OCI-LY7 (cell line): ENCODE measurements around the gene SHQ1. TPM values are rescaled to one million over a fixed set of nuclear protein-coding genes. Genes with fewer than 3 reads are reported as not detected.

Experiments used
- BruUV-seq: library from RNA; stranded (reverse); fragments of 400-500 nt; replicated peaks from 2 replicates; lab custom pipeline; 2021; lab: Mats Ljungman, UMichigan
- CTCF ChIA-PET: fragments of 300-600 bp; sonication (Branson Sonifier 250); formaldehyde crosslinking; loops from one replicate; lab custom pipeline; 2022; ENCODE audit warnings: antibody characterized with exemption; ENCODE audit not compliant: unreplicated experiment; lab: Charles Lee
- POLR2A ChIA-PET: fragments of 300-600 bp; sonication (Branson Sonifier 250); formaldehyde crosslinking; loops from one replicate; lab custom pipeline; 2022; ENCODE audit warnings: antibody characterized with exemption; lab: Charles Lee
- DNase-seq: peaks from one replicate; pipeline ENCODE4 v3.0.0-alpha.2; 2015; ENCODE audit warnings: low spot score
- H2AFZ ChIP-seq: fragments of 200-600 bp; sonication (generic), shearing (Covaris generic); 2 replicates; pipeline ENCODE4 v1.6.1; 2014; ENCODE audit warnings: mild to moderate bottlenecking, antibody characterized with exemption, low read length, moderate library complexity
- H3K27ac ChIP-seq: fragments of 200-600 bp; sonication (generic); 2 replicates; pipeline ENCODE4 v1.5.1; 2014; ENCODE audit warnings: mixed run types, low read depth, mild to moderate bottlenecking, moderate library complexity, low read length, inconsistent platforms; ENCODE audit not compliant: poor library complexity, severe bottlenecking
- H3K36me3 ChIP-seq: fragments of 200-600 bp; sonication (generic); 2 replicates; pipeline ENCODE4 v1.6.1; 2014; ENCODE audit warnings: mild to moderate bottlenecking, antibody characterized with exemption, low read length, moderate library complexity, mixed read lengths; ENCODE audit not compliant: insufficient read depth
- H3K4me1 ChIP-seq: fragments of 200-600 bp; sonication (generic); 2 replicates; pipeline ENCODE4 v1.5.1; 2014; ENCODE audit warnings: mild to moderate bottlenecking, low read length; ENCODE audit not compliant: insufficient read depth, poor library complexity, severe bottlenecking
- H3K4me2 ChIP-seq: fragments of 200-600 bp; sonication (generic); 2 replicates; pipeline ENCODE4 v1.6.1; 2014; ENCODE audit warnings: mild to moderate bottlenecking, low read length
- H3K4me3 ChIP-seq: fragments of 200-600 bp; sonication (generic); 2 replicates; pipeline ENCODE4 v1.5.1; 2014; ENCODE audit warnings: mild to moderate bottlenecking, low read depth, low read length; ENCODE audit not compliant: poor library complexity, severe bottlenecking
- H3K79me2 ChIP-seq: fragments of 200-600 bp; sonication (generic); 2 replicates; pipeline ENCODE4 v1.6.1; 2016; ENCODE audit warnings: low read depth, mild to moderate bottlenecking, low read length, moderate library complexity, mixed read lengths; ENCODE audit not compliant: insufficient read depth
- H3K9me2 ChIP-seq: fragments of 200-600 bp; sonication (generic); 2 replicates; pipeline ENCODE4 v1.6.1; 2016; ENCODE audit warnings: mild to moderate bottlenecking, low read length, mixed read lengths; ENCODE audit not compliant: insufficient read depth
- H3K9me3 ChIP-seq: fragments of 200-600 bp; sonication (generic); 2 replicates; pipeline ENCODE4 v1.6.1; 2014; ENCODE audit warnings: mild to moderate bottlenecking, mixed run types, low read length, mixed read lengths
- H4K20me1 ChIP-seq: fragments of 200-600 bp; sonication (generic); 2 replicates; pipeline ENCODE4 v1.6.1; 2014; ENCODE audit warnings: mild to moderate bottlenecking, antibody characterized with exemption, low read length, moderate library complexity, mixed read lengths; ENCODE audit not compliant: insufficient read depth
- EZH2phosphoT487 ChIP-seq: fragments of 200-600 bp; sonication (generic); IDR thresholded peaks from 2 replicates; pipeline ENCODE4 v1.6.1; 2018; ENCODE audit warnings: low read depth, borderline replicate concordance, mild to moderate bottlenecking, mixed run types, antibody characterized with exemption, low read length, moderate library complexity, mixed read lengths
- intact Hi-C: fragments of 100-400 bp; cut with micrococcal nuclease; formaldehyde crosslinking; loops from one replicate; pipeline ENCODE4 v1.10.0; 2022; ENCODE audit not compliant: unreplicated experiment
- total RNA-seq, 2 experiments: library from RNA; depleted of rRNA in 1 of 2; stranded (reverse); fragments of >200 nt in 1 of 2; shearing (Covaris generic) in 1 of 2; gene quantifications; 2 replicates each; pipeline ENCODE4 v1.2.3, GENCODE V29; 2014 to 2022
- TF ChIP-seq, protein P1 (sequence below): fragments of 200-600 bp; sonication (generic); conservative IDR thresholded peaks from 2 replicates; pipeline ENCODE4 v1.5.1; 2014; ENCODE audit warnings: mild to moderate bottlenecking, antibody characterized with exemption, low read length, moderate library complexity, mixed read lengths

Gene SHQ1
- total RNA-seq, 2 experiments from 2014 or later: 19.7 to 34.9 TPM

- Histone ChIP-seq H3K9me2 (no peaks in the 10 kb centered on the region), H3K79me2 (no peaks in the 10 kb centered on the region), H2AFZ (no peak overlapping the region), H3K4me3 (no peak overlapping the region), H3K4me1 (no peaks in the 10 kb centered on the region), H4K20me1 (no peaks in the 10 kb centered on the region), H3K9me3 (no peaks in the 10 kb centered on the region), H3K4me2 (no peak overlapping the region), H3K27ac (no peak overlapping the region), H3K36me3 (no peaks in the 10 kb centered on the region)
- TF ChIP-seq, protein P1, sequence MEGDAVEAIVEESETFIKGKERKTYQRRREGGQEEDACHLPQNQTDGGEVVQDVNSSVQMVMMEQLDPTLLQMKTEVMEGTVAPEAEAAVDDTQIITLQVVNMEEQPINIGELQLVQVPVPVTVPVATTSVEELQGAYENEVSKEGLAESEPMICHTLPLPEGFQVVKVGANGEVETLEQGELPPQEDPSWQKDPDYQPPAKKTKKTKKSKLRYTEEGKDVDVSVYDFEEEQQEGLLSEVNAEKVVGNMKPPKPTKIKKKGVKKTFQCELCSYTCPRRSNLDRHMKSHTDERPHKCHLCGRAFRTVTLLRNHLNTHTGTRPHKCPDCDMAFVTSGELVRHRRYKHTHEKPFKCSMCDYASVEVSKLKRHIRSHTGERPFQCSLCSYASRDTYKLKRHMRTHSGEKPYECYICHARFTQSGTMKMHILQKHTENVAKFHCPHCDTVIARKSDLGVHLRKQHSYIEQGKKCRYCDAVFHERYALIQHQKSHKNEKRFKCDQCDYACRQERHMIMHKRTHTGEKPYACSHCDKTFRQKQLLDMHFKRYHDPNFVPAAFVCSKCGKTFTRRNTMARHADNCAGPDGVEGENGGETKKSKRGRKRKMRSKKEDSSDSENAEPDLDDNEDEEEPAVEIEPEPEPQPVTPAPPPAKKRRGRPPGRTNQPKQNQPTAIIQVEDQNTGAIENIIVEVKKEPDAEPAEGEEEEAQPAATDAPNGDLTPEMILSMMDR: no peak
- no peak; the same call in 1 of the 2 replicates for TF ChIP-seq EZH2phosphoT487
- no TSS peak for BruUV-seq
- intact Hi-C loops: no loop called here
- CTCF ChIA-PET: no interaction called here
- no peak for DNase-seq
- POLR2A ChIA-PET: interaction anchor here (0.5 to 0.6 kb wide), 2 partner anchors 106 to 1099 kb away, joined by 3 read pairs; no protein-coding TSS in a partner anchor
These were observed 40.5 kb upstream of the SHQ1 start for GRCh38 chr3:72888546-72889309.

- BruUV-seq: no TSS peak
- Histone ChIP-seq H3K79me2 (no peaks in the 10 kb centered on the region), H4K20me1 (no peaks in the 10 kb centered on the region), H2AFZ (no peak within 1 kb of the TSS), H3K27ac (no peak within 1 kb of the TSS), H3K4me1 (no peaks in the 10 kb centered on the region), H3K4me2 (peak within 1 kb of the TSS; percentile 46; the same call in 1 of the 2 replicates), H3K36me3 (no peaks in the 10 kb centered on the region), H3K9me3 (0 out of 2 replicates have a peak, but pooled peaks cover 3% of the 10 kb centered on the region), H3K4me3 (peak within 1 kb of the TSS; percentile 28), H3K9me2 (no peaks in the 10 kb centered on the region)
- POLR2A ChIA-PET: no interaction called here
- intact Hi-C loops: no loop called here
- DNase-seq: peak; percentile 2
- CTCF ChIA-PET: no interaction called here
- TF ChIP-seq, protein P1: no peak
- peak; percentile 92; the same call in 1 of the 2 replicates for TF ChIP-seq EZH2phosphoT487
These were observed 39.7 kb upstream of the SHQ1 start, which contains the start of gene GXYLT2 for GRCh38 chr3:72887705-72888545. TSS of gene GXYLT2 (plus strand) at chr3:72888046. CDS start at chr3:72888234, 188 bp downstream.
